HepG2 (cell line): ENCODE data around the gene APIP. TPM values are rescaled to one million over a fixed set of nuclear protein-coding genes. Genes with fewer than 3 reads are reported as not detected.

Source experiments
- CHD2 ChIP-seq: IDR thresholded peaks from 2 replicates; pipeline ENCODE4 v1.6.1; 2011; ENCODE audit warnings: low read depth, low read length, improper control_type of control experiment
- GATAD2A ChIP-seq: IDR thresholded peaks from 2 replicates; pipeline ENCODE4 v1.6.1; 2016
- GPN1 ChIP-seq: sonication (generic); formaldehyde crosslinking; IDR thresholded peaks from 2 replicates; pipeline ENCODE4 v1.5.1; 2020; ENCODE audit warnings: missing genetic modification reagents, borderline replicate concordance
- GTF3A ChIP-seq: sonication (generic); formaldehyde crosslinking; conservative IDR thresholded peaks from 2 replicates; pipeline ENCODE4 v1.4.0; 2020; ENCODE audit warnings: mild to moderate bottlenecking, missing genetic modification reagents
- PCBP2 ChIP-seq: fragments of 200-400 bp; formaldehyde crosslinking; optimal IDR thresholded peaks from 2 replicates; pipeline ENCODE3; 2018; ENCODE audit warnings: low read length, low read depth; ENCODE audit not compliant: poor library complexity, severe bottlenecking
- ZKSCAN8 ChIP-seq: IDR thresholded peaks from 2 replicates; pipeline ENCODE4 v1.6.1; 2016; ENCODE audit warnings: borderline replicate concordance, missing genetic modification reagents, missing compliant biosample characterization
- ZMAT3 ChIP-seq: sonication (generic); formaldehyde crosslinking; conservative IDR thresholded peaks from 2 replicates; pipeline ENCODE4 v1.7.0; 2021; ENCODE audit warnings: missing genetic modification reagents
- ZNF331 ChIP-seq: sonication (generic); formaldehyde crosslinking; IDR thresholded peaks from 2 replicates; pipeline ENCODE4 v1.4.0; 2020; ENCODE audit warnings: missing genetic modification reagents
- ZNF33A ChIP-seq: sonication (generic); formaldehyde crosslinking; IDR thresholded peaks from 2 replicates; pipeline ENCODE4 v1.5.1; 2020; ENCODE audit warnings: missing genetic modification reagents, mild to moderate bottlenecking, moderate library complexity, borderline replicate concordance
- ZNF343 ChIP-seq: sonication (generic); formaldehyde crosslinking; IDR thresholded peaks from 2 replicates; pipeline ENCODE4 v1.4.0; 2020; ENCODE audit warnings: mild to moderate bottlenecking, missing genetic modification reagents
- ZNF709 ChIP-seq: sonication (generic); formaldehyde crosslinking; IDR thresholded peaks from 2 replicates; pipeline ENCODE4 v1.5.0; 2020; ENCODE audit warnings: mild to moderate bottlenecking, missing genetic modification reagents
- ZNF737 ChIP-seq: sonication (generic); formaldehyde crosslinking; IDR thresholded peaks from 2 replicates; pipeline ENCODE4 v1.5.0; 2020; ENCODE audit warnings: missing genetic modification reagents, mild to moderate bottlenecking, borderline replicate concordance
- ZNF792 ChIP-seq: IDR thresholded peaks from 2 replicates; pipeline ENCODE4 v1.6.1; 2016
- polyA plus RNA-seq, 8 experiments: library from polyadenylated mRNA; depleted of rRNA in 3 of 8; stranded (reverse) in 7 of 8; unstranded in 1 of 8; fragments of >200 nt; fragmentation: Illumina TruSeq in 4 of 8; extraction: Trizol in 4 of 8; gene quantifications; 2 replicates each; pipeline versions ENCODE4 v1.2.1 to v1.2.3, GENCODE V29; 2011 to 2016; ENCODE audit warnings: low read depth in 4 of 8, missing spikeins in 1 of 8, mixed read lengths in 1 of 8; ENCODE audit not compliant: insufficient read depth in 1 of 8
- total RNA-seq, 5 experiments: library from RNA; depleted of rRNA; stranded (reverse); fragments of >200 nt; fragmentation: Illumina TruSeq; extraction: Trizol; gene quantifications; 2 replicates each; pipeline ENCODE4 v1.2.3, GENCODE V29; 2016; ENCODE audit warnings: low read depth in 1 of 5
- TF ChIP-seq, protein P1 (sequence below): sonication (generic); formaldehyde crosslinking; IDR thresholded peaks from 2 replicates; pipeline ENCODE4 v1.8.0; 2022; ENCODE audit warnings: mild to moderate bottlenecking, missing genetic modification reagents; ENCODE audit not compliant: insufficient replicate concordance
- TF ChIP-seq, protein P2 (sequence below): sonication (generic); formaldehyde crosslinking; IDR thresholded peaks from 2 replicates; pipeline ENCODE4 v1.5.0; 2020; ENCODE audit warnings: mild to moderate bottlenecking, missing genetic modification reagents
- TF ChIP-seq, protein P3 (sequence below): sonication (generic); formaldehyde crosslinking; IDR thresholded peaks from 2 replicates; pipeline ENCODE4 v1.4.0; 2020; ENCODE audit warnings: missing genetic modification reagents, mild to moderate bottlenecking, borderline replicate concordance
- TF ChIP-seq, protein P4 (sequence below): sonication (generic); formaldehyde crosslinking; IDR thresholded peaks from 2 replicates; pipeline ENCODE4 v1.8.1; 2022; ENCODE audit warnings: low read depth, mild to moderate bottlenecking, missing genetic modification reagents

APIP gene
- total and polyA plus RNA-seq, 2 of the 13 experiments (the other 11 are each of a cell fraction or from before 2014, with no cell fraction given) = 16.9 to 31.0 TPM

DNA sequence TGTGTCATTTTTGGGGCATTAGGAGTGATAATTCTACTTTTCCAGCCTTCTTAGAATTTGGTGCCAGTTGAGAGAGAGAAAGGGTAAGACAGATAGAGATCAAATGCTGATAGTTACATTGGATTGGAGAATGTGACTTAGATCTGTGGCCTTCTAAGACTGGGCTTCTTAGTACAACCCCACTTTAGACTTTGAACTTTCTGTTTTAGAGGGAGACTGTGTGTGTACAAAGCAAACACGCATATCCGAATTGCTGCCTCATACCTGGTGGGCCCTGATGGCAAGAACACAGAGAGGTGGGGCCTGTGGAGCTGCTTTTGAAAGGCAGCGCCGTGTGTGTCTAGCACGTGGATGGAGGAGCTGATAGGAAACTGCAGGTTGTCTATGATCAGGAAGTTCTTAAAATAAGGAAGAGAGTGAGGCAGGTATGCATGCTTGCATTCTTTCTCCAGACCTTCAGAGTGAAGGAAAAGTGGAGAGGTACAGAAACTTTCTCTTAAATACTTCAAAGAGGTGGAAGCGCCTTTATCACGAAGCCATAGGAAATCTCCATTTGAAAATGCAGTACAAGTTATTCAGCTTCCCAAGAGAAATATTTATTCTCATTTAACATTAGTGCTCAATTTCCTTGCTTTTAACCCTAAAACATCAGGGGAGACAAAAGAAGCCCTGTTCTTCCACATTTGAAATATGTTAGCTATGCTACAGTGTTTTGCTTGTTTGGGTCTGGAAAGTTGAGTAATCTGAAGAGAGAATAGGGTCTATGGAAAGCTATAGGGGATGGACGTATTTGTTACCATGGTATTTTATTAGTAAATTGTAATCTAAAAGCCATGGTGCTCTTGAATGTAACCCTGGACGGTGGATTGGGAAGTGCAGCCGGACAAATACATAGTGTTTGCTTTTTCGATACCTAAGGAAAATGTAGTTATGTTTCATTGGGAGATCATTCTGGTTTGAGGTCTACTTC is 13.9 kb upstream of the APIP start (continued):
- TF ChIP-seq, protein P1, sequence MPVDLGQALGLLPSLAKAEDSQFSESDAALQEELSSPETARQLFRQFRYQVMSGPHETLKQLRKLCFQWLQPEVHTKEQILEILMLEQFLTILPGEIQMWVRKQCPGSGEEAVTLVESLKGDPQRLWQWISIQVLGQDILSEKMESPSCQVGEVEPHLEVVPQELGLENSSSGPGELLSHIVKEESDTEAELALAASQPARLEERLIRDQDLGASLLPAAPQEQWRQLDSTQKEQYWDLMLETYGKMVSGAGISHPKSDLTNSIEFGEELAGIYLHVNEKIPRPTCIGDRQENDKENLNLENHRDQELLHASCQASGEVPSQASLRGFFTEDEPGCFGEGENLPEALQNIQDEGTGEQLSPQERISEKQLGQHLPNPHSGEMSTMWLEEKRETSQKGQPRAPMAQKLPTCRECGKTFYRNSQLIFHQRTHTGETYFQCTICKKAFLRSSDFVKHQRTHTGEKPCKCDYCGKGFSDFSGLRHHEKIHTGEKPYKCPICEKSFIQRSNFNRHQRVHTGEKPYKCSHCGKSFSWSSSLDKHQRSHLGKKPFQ = no peak
- TF ChIP-seq ZNF331 (CRISPR knock-in tag) = peak; percentile 90
- TF ChIP-seq GATAD2A (CRISPR knock-in tag) = peak; percentile 95
- TF ChIP-seq ZNF343 = no peak
- no peak for TF ChIP-seq ZNF33A (CRISPR knock-in tag)
- TF ChIP-seq, protein P2, sequence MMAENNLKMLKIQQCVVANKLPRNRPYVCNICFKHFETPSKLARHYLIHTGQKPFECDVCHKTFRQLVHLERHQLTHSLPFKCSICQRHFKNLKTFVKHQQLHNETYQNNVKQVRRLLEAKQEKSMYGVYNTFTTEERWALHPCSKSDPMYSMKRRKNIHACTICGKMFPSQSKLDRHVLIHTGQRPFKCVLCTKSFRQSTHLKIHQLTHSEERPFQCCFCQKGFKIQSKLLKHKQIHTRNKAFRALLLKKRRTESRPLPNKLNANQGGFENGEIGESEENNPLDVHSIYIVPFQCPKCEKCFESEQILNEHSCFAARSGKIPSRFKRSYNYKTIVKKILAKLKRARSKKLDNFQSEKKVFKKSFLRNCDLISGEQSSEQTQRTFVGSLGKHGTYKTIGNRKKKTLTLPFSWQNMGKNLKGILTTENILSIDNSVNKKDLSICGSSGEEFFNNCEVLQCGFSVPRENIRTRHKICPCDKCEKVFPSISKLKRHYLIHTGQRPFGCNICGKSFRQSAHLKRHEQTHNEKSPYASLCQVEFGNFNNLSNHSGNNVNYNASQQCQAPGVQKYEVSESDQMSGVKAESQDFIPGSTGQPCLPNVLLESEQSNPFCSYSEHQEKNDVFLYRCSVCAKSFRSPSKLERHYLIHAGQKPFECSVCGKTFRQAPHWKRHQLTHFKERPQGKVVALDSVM (CRISPR knock-in tag) = no peak
- TF ChIP-seq PCBP2 = no peak
- TF ChIP-seq ZMAT3 = peak; percentile 81; the same call in 1 of the 2 replicates
- TF ChIP-seq ZKSCAN8 (CRISPR knock-in tag) = peak; percentile 54; the same call in 1 of the 2 replicates
- TF ChIP-seq CHD2 = no peak
- peak; percentile 61; the same call in 1 of the 2 replicates for TF ChIP-seq ZNF792 (CRISPR knock-in tag)
- TF ChIP-seq, protein P3, sequence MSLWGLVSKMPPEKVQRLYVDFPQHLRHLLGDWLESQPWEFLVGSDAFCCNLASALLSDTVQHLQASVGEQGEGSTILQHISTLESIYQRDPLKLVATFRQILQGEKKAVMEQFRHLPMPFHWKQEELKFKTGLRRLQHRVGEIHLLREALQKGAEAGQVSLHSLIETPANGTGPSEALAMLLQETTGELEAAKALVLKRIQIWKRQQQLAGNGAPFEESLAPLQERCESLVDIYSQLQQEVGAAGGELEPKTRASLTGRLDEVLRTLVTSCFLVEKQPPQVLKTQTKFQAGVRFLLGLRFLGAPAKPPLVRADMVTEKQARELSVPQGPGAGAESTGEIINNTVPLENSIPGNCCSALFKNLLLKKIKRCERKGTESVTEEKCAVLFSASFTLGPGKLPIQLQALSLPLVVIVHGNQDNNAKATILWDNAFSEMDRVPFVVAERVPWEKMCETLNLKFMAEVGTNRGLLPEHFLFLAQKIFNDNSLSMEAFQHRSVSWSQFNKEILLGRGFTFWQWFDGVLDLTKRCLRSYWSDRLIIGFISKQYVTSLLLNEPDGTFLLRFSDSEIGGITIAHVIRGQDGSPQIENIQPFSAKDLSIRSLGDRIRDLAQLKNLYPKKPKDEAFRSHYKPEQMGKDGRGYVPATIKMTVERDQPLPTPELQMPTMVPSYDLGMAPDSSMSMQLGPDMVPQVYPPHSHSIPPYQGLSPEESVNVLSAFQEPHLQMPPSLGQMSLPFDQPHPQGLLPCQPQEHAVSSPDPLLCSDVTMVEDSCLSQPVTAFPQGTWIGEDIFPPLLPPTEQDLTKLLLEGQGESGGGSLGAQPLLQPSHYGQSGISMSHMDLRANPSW = no peak
- no peak for TF ChIP-seq GTF3A (CRISPR knock-in tag)
- TF ChIP-seq ZNF737 (CRISPR knock-in tag) = no peak
- TF ChIP-seq GPN1 = no peak
- TF ChIP-seq ZNF709 (CRISPR knock-in tag) = peak; percentile 72; the same call in 1 of the 2 replicates
- TF ChIP-seq, protein P4, sequence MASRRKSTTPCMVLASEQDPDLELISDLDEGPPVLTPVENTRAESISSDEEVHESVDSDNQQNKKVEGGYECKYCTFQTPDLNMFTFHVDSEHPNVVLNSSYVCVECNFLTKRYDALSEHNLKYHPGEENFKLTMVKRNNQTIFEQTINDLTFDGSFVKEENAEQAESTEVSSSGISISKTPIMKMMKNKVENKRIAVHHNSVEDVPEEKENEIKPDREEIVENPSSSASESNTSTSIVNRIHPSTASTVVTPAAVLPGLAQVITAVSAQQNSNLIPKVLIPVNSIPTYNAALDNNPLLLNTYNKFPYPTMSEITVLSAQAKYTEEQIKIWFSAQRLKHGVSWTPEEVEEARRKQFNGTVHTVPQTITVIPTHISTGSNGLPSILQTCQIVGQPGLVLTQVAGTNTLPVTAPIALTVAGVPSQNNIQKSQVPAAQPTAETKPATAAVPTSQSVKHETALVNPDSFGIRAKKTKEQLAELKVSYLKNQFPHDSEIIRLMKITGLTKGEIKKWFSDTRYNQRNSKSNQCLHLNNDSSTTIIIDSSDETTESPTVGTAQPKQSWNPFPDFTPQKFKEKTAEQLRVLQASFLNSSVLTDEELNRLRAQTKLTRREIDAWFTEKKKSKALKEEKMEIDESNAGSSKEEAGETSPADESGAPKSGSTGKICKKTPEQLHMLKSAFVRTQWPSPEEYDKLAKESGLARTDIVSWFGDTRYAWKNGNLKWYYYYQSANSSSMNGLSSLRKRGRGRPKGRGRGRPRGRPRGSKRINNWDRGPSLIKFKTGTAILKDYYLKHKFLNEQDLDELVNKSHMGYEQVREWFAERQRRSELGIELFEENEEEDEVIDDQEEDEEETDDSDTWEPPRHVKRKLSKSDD (CRISPR knock-in tag) = no peak
